ENCODE data around the gene DTX2. TPM values are rescaled to one million over a fixed set of nuclear protein-coding genes. Genes with fewer than 3 reads are reported as not detected.

Gene DTX2
- total RNA-seq, 2 experiments from 2014 or later, result 9.6 to 27.8 TPM

DNA sequence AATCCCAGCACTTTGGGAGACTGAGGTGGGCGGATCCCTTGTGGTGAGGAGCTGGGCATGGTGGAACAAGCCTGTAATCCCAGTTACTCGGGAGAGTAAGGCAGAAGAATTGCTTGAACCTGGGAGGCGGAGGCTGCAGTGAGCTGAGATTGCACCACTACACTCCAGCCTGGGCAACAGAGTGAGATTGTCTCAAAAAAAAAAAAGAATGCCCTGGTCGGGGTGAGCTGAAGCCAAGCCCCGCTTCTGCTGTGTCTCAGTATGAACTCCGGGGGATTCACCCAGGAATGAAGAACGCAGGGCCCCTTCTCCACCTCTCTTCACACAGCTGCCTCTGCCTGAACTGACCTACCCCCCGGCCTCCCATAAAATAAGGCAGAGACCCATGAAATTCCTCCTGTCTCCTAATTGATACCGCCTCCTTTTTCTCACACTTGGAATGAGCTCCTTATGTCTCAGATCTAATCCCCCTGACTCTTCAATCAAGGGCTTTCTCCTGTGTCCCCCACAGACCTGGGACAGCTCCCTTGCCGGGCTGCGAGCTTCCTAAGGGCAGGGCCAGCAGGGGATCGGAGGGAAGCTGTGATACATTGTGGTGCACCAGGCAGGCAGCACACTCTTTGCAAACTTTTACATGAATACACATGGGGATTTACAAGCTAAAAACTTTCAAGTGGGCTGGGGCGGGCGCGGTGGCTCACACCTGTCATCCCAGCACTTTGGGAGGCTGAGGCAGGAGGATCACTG is 37.7 kb upstream of the DTX2 start:
- H2AFZ ChIP-seq (ENCODE audit: low read length), result no peak overlapping the region
- no peak for DNase-seq (ENCODE audit: low spot score)
- intact Hi-C loops (cut with micrococcal nuclease; ENCODE audit: unreplicated experiment), result no loop called here
- no peak overlapping the region for H3K27ac ChIP-seq (ENCODE audit: low read depth, low read length, poor library complexity, severe bottlenecking)
- ChIA-PET CTCF (ENCODE audit: unreplicated experiment) (no interaction called here), POLR2A (interaction anchor here (1.3 to 1.4 kb wide), 2 partner anchors 11 to 12 kb away, joined by 3 to 4 read pairs; no protein-coding TSS in a partner anchor)
- no peaks in the 10 kb centered on the region for H3K9me2 ChIP-seq (ENCODE audit: insufficient read depth, low read length)
- H4K20me1 ChIP-seq (ENCODE audit: insufficient read depth, low read length), result no peaks in the 10 kb centered on the region
- no peak overlapping the region for H3K4me3 ChIP-seq (ENCODE audit: low read depth, low read length, poor library complexity, severe bottlenecking)
- no peak for TF ChIP-seq EZH2phosphoT487 (IDR thresholded peaks at IDR 0.05; ENCODE audit: borderline replicate concordance, low read depth, low read length)
- TF ChIP-seq, protein P1, sequence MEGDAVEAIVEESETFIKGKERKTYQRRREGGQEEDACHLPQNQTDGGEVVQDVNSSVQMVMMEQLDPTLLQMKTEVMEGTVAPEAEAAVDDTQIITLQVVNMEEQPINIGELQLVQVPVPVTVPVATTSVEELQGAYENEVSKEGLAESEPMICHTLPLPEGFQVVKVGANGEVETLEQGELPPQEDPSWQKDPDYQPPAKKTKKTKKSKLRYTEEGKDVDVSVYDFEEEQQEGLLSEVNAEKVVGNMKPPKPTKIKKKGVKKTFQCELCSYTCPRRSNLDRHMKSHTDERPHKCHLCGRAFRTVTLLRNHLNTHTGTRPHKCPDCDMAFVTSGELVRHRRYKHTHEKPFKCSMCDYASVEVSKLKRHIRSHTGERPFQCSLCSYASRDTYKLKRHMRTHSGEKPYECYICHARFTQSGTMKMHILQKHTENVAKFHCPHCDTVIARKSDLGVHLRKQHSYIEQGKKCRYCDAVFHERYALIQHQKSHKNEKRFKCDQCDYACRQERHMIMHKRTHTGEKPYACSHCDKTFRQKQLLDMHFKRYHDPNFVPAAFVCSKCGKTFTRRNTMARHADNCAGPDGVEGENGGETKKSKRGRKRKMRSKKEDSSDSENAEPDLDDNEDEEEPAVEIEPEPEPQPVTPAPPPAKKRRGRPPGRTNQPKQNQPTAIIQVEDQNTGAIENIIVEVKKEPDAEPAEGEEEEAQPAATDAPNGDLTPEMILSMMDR (conservative IDR thresholded peaks at IDR 0.05; ENCODE audit: low read length), result no peak
- H3K4me1 ChIP-seq (ENCODE audit: insufficient read depth, low read length, poor library complexity, severe bottlenecking), result no peaks in the 10 kb centered on the region
- BruUV-seq (replicated peaks), result no TSS peak
- no peaks in the 10 kb centered on the region for H3K9me3 ChIP-seq (ENCODE audit: low read length)
- no peaks in the 10 kb centered on the region for H3K36me3 ChIP-seq (ENCODE audit: insufficient read depth, low read length)
- no peak overlapping the region for H3K4me2 ChIP-seq (ENCODE audit: low read length)
- H3K79me2 ChIP-seq (ENCODE audit: insufficient read depth, low read depth, low read length), result no peaks in the 10 kb centered on the region

DNA sequence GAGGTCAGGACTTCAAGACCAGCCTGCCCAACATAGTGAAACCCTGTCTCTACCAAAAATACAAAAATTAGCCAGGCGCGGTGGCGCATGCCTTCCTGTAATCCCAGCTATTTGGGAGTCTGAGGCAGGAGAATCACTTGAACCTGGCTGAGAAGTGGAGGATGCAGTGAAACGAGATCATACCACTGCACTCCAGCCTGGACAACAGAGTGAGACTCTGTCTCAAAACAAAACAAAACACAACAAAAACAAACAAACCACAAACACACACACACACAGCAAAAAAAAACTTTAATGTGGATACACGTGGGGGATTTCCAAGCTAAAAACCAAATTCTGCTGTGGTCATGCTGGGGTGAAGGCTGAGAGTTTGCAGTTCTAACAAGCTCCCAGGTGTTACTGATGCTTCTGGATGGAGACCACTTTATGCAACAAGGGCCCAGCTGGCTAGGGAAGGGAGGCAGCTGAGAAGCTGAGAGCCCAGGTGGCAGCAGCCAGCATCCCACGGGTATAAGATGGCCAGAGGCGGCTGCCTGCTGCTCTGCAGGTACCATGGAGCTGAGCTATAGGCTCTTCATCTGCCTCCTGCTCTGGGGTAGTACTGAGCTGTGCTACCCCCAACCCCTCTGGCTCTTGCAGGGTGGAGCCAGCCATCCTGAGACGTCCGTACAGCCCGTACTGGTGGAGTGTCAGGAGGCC is 36.9 kb upstream of the DTX2 start, which contains the start of gene ZP3:
Gene ZP3 (plus strand): TSS at position 538 of the 699 bp plus-strand sequence. CDS start 15 bp downstream, at position 553.
- no peak within 1 kb of the TSS for H3K27ac ChIP-seq (ENCODE audit: low read depth, low read length, poor library complexity, severe bottlenecking)
- no peaks in the 10 kb centered on the region for H3K9me3 ChIP-seq (ENCODE audit: low read length)
- no peaks in the 10 kb centered on the region for H3K4me1 ChIP-seq (ENCODE audit: insufficient read depth, low read length, poor library complexity, severe bottlenecking)
- H3K4me2 ChIP-seq (ENCODE audit: low read length), result no peak within 1 kb of the TSS
- TF ChIP-seq EZH2phosphoT487 (IDR thresholded peaks at IDR 0.05; ENCODE audit: borderline replicate concordance, low read depth, low read length), result no peak
- TF ChIP-seq, protein P1 (conservative IDR thresholded peaks at IDR 0.05; ENCODE audit: low read length), result no peak
- intact Hi-C loops (cut with micrococcal nuclease; ENCODE audit: unreplicated experiment), result no loop called here
- H3K36me3 ChIP-seq (ENCODE audit: insufficient read depth, low read length), result no peaks in the 10 kb centered on the region
- H4K20me1 ChIP-seq (ENCODE audit: insufficient read depth, low read length), result no peaks in the 10 kb centered on the region
- POLR2A ChIA-PET, result interaction anchor here (1.3 to 1.4 kb wide), 2 partner anchors 11 to 12 kb away, joined by 3 to 4 read pairs; no protein-coding TSS in a partner anchor
- no peaks in the 10 kb centered on the region for H3K79me2 ChIP-seq (ENCODE audit: insufficient read depth, low read depth, low read length)
- no TSS peak for BruUV-seq (replicated peaks)
- H3K4me3 ChIP-seq (ENCODE audit: low read depth, low read length, poor library complexity, severe bottlenecking), result no peak within 1 kb of the TSS
- no peak within 1 kb of the TSS for H2AFZ ChIP-seq (ENCODE audit: low read length)
- H3K9me2 ChIP-seq (ENCODE audit: insufficient read depth, low read length), result no peaks in the 10 kb centered on the region
- DNase-seq (ENCODE audit: low spot score), result peak; percentile 7
- CTCF ChIA-PET (ENCODE audit: unreplicated experiment), result no interaction called here

Data from OCI-LY7 (cell line).